SK-N-SH treated with all-trans-retinoic acid at 6 μM for 48 hours (cell line): ENCODE results near the gene KLHL17.

ENCODE experiments used
- ATAC-seq: fragments of 200-7000 bp; cut with Tn5 transposase; 3 replicates; pipeline ENCODE4 v1.9.1; 2020; ENCODE audit warnings: mild to moderate bottlenecking, moderate library complexity
- ARNTL ChIP-seq: fragments of 450-650 bp; formaldehyde crosslinking; IDR thresholded peaks from 2 replicates; pipeline ENCODE4 v1.5.0; 2020; ENCODE audit warnings: low read depth, mild to moderate bottlenecking, moderate library complexity, borderline replicate concordance
- BACH2 ChIP-seq: fragments of 250-450 bp; sonication (Bioruptor Pico); IDR thresholded peaks from 2 replicates; pipeline ENCODE4 v1.9.0; 2021; ENCODE audit warnings: mild to moderate bottlenecking, borderline replicate concordance
- CSDC2 ChIP-seq: fragments of 250-450 bp; sonication (Bioruptor Pico); IDR thresholded peaks from 2 replicates; pipeline ENCODE4 v1.5.0; 2020; ENCODE audit warnings: mild to moderate bottlenecking, moderate library complexity
- CSRNP3 ChIP-seq: fragments of 250-450 bp; sonication (Bioruptor Pico); IDR thresholded peaks from 2 replicates; pipeline ENCODE4 v1.5.1; 2021; ENCODE audit warnings: mild to moderate bottlenecking, moderate library complexity
- ESRRG ChIP-seq: fragments of 250-450 bp; sonication (Bioruptor Pico); IDR thresholded peaks from 2 replicates; pipeline ENCODE4 v1.6.1; 2021; ENCODE audit warnings: mild to moderate bottlenecking
- GLIS3 ChIP-seq: fragments of 250-450 bp; sonication (Bioruptor Pico); IDR thresholded peaks from 2 replicates; pipeline ENCODE4 v1.5.0; 2020; ENCODE audit warnings: mild to moderate bottlenecking, moderate library complexity
- ISL1 ChIP-seq: fragments of 250-450 bp; sonication (Bioruptor Pico); IDR thresholded peaks from 2 replicates; pipeline ENCODE4 v2.1.2; 2022; ENCODE audit warnings: mild to moderate bottlenecking, moderate library complexity
- OSR1 ChIP-seq: fragments of 250-450 bp; sonication (Bioruptor Pico); IDR thresholded peaks from 2 replicates; pipeline ENCODE4 v1.8.0; 2022; ENCODE audit warnings: moderate library complexity, mild to moderate bottlenecking, inconsistent platforms
- PPARA ChIP-seq: fragments of 250-450 bp; sonication (Bioruptor Pico); IDR thresholded peaks from 2 replicates; pipeline ENCODE4 v1.5.0; 2020; ENCODE audit warnings: mild to moderate bottlenecking, borderline replicate concordance
- RARB ChIP-seq: fragments of 250-450 bp; sonication (Bioruptor Pico); IDR thresholded peaks from 2 replicates; pipeline ENCODE4 v1.8.0; 2021; ENCODE audit warnings: mild to moderate bottlenecking, moderate library complexity
- SNAI2 ChIP-seq: fragments of 250-450 bp; sonication (Bioruptor Pico); IDR thresholded peaks from 2 replicates; pipeline ENCODE4 v1.5.0; 2020; ENCODE audit warnings: mild to moderate bottlenecking, moderate library complexity
- TCF4 ChIP-seq: fragments of 250-450 bp; sonication (Bioruptor Pico); IDR thresholded peaks from 2 replicates; pipeline ENCODE4 v1.8.0; 2021; ENCODE audit warnings: mild to moderate bottlenecking, moderate library complexity, borderline replicate concordance
- TOX ChIP-seq: fragments of 250-450 bp; sonication (Bioruptor Pico); IDR thresholded peaks from 2 replicates; pipeline ENCODE4 v1.8.0; 2021; ENCODE audit warnings: mild to moderate bottlenecking, moderate library complexity, borderline replicate concordance
- TSHZ2 ChIP-seq: fragments of 250-450 bp; sonication (Bioruptor Pico); IDR thresholded peaks from 2 replicates; pipeline ENCODE4 v1.5.0; 2020; ENCODE audit warnings: mild to moderate bottlenecking, moderate library complexity
- ZC3H10 ChIP-seq: fragments of 250-450 bp; sonication (Bioruptor Pico); IDR thresholded peaks from 2 replicates; pipeline ENCODE4 v1.5.1; 2021; ENCODE audit warnings: mild to moderate bottlenecking, moderate library complexity
- ZFP30 ChIP-seq: fragments of 450-650 bp; formaldehyde crosslinking; IDR thresholded peaks from 2 replicates; pipeline ENCODE4 v1.5.0; 2022; ENCODE audit warnings: mild to moderate bottlenecking, moderate library complexity
- ZNF565 ChIP-seq: fragments of 450-650 bp; formaldehyde crosslinking; conservative IDR thresholded peaks from 2 replicates; pipeline ENCODE4 v1.5.0; 2020; ENCODE audit warnings: low read depth, mild to moderate bottlenecking, moderate library complexity
- ZNF70 ChIP-seq: fragments of 450-650 bp; formaldehyde crosslinking; IDR thresholded peaks from 2 replicates; pipeline ENCODE4 v1.5.0; 2020; ENCODE audit warnings: mild to moderate bottlenecking, moderate library complexity
- ZNF8 ChIP-seq: fragments of 450-650 bp; formaldehyde crosslinking; IDR thresholded peaks from 2 replicates; pipeline ENCODE4 v1.5.0; 2020; ENCODE audit warnings: mild to moderate bottlenecking, moderate library complexity
- TF ChIP-seq, protein P1 (sequence below): fragments of 250-450 bp; sonication (Bioruptor Pico); IDR thresholded peaks from 2 replicates; pipeline ENCODE4 v1.8.0; 2020; ENCODE audit warnings: mild to moderate bottlenecking, moderate library complexity, borderline replicate concordance
- TF ChIP-seq, protein P2 (sequence below): fragments of 250-450 bp; sonication (Bioruptor Pico); IDR thresholded peaks from 2 replicates; pipeline ENCODE4 v1.8.0; 2021; ENCODE audit warnings: low read depth, mild to moderate bottlenecking, moderate library complexity, borderline replicate concordance
- TF ChIP-seq, protein P3 (sequence below): fragments of 250-450 bp; sonication (Bioruptor Pico); IDR thresholded peaks from 2 replicates; pipeline ENCODE4 v1.5.1; 2020; ENCODE audit warnings: low read depth, mild to moderate bottlenecking, moderate library complexity

The KLHL17 gene

DNA sequence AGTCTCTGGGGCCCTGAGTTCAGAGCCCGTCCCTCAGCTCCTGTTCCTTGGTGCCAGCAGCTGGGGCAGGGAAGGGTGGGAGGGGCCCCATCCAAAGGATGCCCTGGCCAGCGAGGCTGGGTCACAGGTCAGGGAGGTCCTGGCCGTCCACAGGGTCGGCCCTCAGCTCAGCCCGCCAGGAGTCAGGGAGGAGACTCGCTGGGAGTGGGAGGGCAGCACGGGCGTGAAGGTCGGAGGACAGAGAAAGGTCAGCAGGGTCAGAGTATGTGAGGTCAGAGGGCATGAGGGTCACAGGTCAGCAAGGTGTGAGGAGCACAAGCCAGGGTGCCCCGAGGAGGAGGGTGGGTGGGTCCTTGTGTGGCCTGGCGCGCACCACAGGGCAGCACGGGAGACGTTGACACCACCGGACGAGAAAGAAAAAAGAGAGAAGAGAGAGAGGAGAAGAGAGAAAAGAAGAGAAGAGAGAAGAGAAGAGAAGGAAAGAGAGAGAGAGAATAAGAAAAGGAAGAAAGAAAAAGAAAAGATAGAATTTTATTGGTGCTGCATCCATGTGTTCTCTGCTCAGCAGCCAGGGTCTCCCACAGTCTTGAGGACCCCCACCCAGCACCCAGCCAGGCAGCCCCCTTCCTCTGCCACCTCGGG lies 14.4 kb downstream of the KLHL17 start (continued):
- TF ChIP-seq TSHZ2 (no peak), GLIS3 (CRISPR knock-in tag) (no peak), RARB (CRISPR knock-in tag) (no peak), ZNF70 (no peak), ZNF565 (CRISPR knock-in tag) (no peak), PPARA (no peak), ZNF8 (CRISPR knock-in tag) (no peak)
- TF ChIP-seq, protein P1, sequence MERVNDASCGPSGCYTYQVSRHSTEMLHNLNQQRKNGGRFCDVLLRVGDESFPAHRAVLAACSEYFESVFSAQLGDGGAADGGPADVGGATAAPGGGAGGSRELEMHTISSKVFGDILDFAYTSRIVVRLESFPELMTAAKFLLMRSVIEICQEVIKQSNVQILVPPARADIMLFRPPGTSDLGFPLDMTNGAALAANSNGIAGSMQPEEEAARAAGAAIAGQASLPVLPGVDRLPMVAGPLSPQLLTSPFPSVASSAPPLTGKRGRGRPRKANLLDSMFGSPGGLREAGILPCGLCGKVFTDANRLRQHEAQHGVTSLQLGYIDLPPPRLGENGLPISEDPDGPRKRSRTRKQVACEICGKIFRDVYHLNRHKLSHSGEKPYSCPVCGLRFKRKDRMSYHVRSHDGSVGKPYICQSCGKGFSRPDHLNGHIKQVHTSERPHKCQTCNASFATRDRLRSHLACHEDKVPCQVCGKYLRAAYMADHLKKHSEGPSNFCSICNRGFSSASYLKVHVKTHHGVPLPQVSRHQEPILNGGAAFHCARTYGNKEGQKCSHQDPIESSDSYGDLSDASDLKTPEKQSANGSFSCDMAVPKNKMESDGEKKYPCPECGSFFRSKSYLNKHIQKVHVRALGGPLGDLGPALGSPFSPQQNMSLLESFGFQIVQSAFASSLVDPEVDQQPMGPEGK (CRISPR knock-in tag), result no peak
- TF ChIP-seq, all 23 proteins: peak for 0

GRCh38 chr1:975365-975764 lies 15.0 kb downstream of the KLHL17 start:
- ATAC-seq, result no peak
- no peak for TF ChIP-seq ESRRG
- TF ChIP-seq, protein P2, sequence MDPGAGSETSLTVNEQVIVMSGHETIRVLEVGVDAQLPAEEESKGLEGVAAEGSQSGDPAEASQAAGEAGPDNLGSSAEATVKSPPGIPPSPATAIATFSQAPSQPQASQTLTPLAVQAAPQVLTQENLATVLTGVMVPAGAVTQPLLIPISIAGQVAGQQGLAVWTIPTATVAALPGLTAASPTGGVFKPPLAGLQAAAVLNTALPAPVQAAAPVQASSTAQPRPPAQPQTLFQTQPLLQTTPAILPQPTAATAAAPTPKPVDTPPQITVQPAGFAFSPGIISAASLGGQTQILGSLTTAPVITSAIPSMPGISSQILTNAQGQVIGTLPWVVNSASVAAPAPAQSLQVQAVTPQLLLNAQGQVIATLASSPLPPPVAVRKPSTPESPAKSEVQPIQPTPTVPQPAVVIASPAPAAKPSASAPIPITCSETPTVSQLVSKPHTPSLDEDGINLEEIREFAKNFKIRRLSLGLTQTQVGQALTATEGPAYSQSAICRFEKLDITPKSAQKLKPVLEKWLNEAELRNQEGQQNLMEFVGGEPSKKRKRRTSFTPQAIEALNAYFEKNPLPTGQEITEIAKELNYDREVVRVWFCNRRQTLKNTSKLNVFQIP (CRISPR knock-in tag), result no peak
- TF ChIP-seq ZNF565 (CRISPR knock-in tag), result no peak
- TF ChIP-seq GLIS3 (CRISPR knock-in tag), result no peak
- TF ChIP-seq ISL1 (CRISPR knock-in tag), result no peak
- no peak for TF ChIP-seq SNAI2 (CRISPR knock-in tag)
- no peak for TF ChIP-seq TCF4 (CRISPR knock-in tag)
- TF ChIP-seq ZC3H10 (CRISPR knock-in tag), result no peak
- no peak for TF ChIP-seq ARNTL (CRISPR knock-in tag)
- TF ChIP-seq CSDC2 (CRISPR knock-in tag), result no peak
- TF ChIP-seq BACH2 (CRISPR knock-in tag), result no peak
- TF ChIP-seq, protein P3, sequence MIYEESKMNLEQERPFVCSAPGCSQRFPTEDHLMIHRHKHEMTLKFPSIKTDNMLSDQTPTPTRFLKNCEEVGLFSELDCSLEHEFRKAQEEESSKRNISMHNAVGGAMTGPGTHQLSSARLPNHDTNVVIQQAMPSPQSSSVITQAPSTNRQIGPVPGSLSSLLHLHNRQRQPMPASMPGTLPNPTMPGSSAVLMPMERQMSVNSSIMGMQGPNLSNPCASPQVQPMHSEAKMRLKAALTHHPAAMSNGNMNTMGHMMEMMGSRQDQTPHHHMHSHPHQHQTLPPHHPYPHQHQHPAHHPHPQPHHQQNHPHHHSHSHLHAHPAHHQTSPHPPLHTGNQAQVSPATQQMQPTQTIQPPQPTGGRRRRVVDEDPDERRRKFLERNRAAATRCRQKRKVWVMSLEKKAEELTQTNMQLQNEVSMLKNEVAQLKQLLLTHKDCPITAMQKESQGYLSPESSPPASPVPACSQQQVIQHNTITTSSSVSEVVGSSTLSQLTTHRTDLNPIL (CRISPR knock-in tag), result no peak
- no peak for TF ChIP-seq TOX (CRISPR knock-in tag)
- no peak for TF ChIP-seq ZFP30 (CRISPR knock-in tag)
- TF ChIP-seq CSRNP3 (CRISPR knock-in tag), result no peak
- TF ChIP-seq OSR1 (CRISPR knock-in tag), result no peak
- TF ChIP-seq, all 23 proteins: peak for 0
